ENCODE data around the gene DNAAF5. TPM values are rescaled to one million over a fixed set of nuclear protein-coding genes. Genes with fewer than 3 reads are reported as not detected.

The DNAAF5 gene
- total and polyA plus RNA-seq, 2 of the 4 experiments (the other 2 are of a cell fraction): 12.4 to 32.6 TPM

GRCh38 chr7:772392-772791 is 45.9 kb downstream of the DNAAF5 start:
- H3K36me3 ChIP-seq (ENCODE audit: control insufficient read depth, insufficient read depth, low read length): peaks cover 21% of the 10 kb centered on the region
- no peak overlapping the region for H2BK5ac ChIP-seq (ENCODE audit: low read depth, low read length, poor library complexity, severe bottlenecking)
- ATAC-seq (ENCODE audit: low read depth) (no peak), DNase-seq (no peak)
- H4K8ac ChIP-seq (ENCODE audit: low read depth in 2 of 2, low read length in 2 of 2): no peak overlapping the region
- peaks cover 0 to 4% of the 10 kb centered on the region in 2 experiments; a peak in 1 of 4 replicates for H3K79me1 ChIP-seq (ENCODE audit: low read depth in 1 of 2, low read length in 2 of 2)
- ChIA-PET POLR2A (ENCODE audit: unreplicated experiment) (interaction anchor here (0.6 kb wide), 1 partner anchor 467 kb away, joined by 12 read pairs; no protein-coding TSS in a partner anchor), CTCF (no interaction called here)
- no peak overlapping the region for H3K56ac ChIP-seq (ENCODE audit: extremely low read depth, insufficient read depth, low read length)
- H4K20me1 ChIP-seq (ENCODE audit: insufficient read depth, low read length): no peaks in the 10 kb centered on the region
- no peak overlapping the region for H3K4me3 ChIP-seq (ENCODE audit: insufficient read depth, low read depth, low read length)
- 91% methylated on average over 10 of the region's 13 CpGs; no CpG with 5 or more reads in 1 of the 2 experiments for WGBS, 2 experiments (ENCODE audit: extremely low coverage in 2 of 2, insufficient read length in 1 of 2)
- H3K27me3 ChIP-seq (ENCODE audit: control insufficient read depth, insufficient read depth, low read length): no peaks in the 10 kb centered on the region
- H2BK20ac ChIP-seq (ENCODE audit: low read depth, low read length): no peak overlapping the region
- no peak overlapping the region for H4K91ac ChIP-seq (ENCODE audit: insufficient read depth, low read depth, low read length)
- no peak overlapping the region for H3K23ac ChIP-seq (ENCODE audit: low read depth, low read length)
- H3K4ac ChIP-seq (ENCODE audit: low read depth, low read length): no peak overlapping the region
- H2AK5ac ChIP-seq (ENCODE audit: low read depth, low read length): no peak overlapping the region
- H3K9ac ChIP-seq (ENCODE audit: low read depth, low read length): no peak overlapping the region
- no peak overlapping the region for H3K27ac ChIP-seq (ENCODE audit: insufficient read depth, low read length)
- H3K18ac ChIP-seq (ENCODE audit: low read depth, low read length): no peak overlapping the region
- in situ Hi-C loops (cut with MboI; ENCODE audit: low sequenced_read_pairs): no loop called here
- no peak overlapping the region for H3K14ac ChIP-seq (replicated peaks; ENCODE audit: low read depth, low read length)
- no peak overlapping the region for H3K4me2 ChIP-seq (ENCODE audit: low read depth, low read length)
- H2AFZ ChIP-seq (replicated peaks; ENCODE audit: low read length, poor library complexity): no peak overlapping the region
- peaks cover 3% of the 10 kb centered on the region; the same call in 1 of the 2 replicates for H3K9me1 ChIP-seq (ENCODE audit: insufficient read depth, low read length)
- H2BK15ac ChIP-seq (ENCODE audit: low read depth, low read length): no peak overlapping the region
- BruUV-seq (replicated peaks): no TSS peak
- dilution Hi-C loops (cut with HindIII; ENCODE audit: low sequenced_read_pairs, unreplicated experiment): no loop called here
- no peak overlapping the region for H2BK120ac ChIP-seq (ENCODE audit: low read depth, low read length)
- H4K5ac ChIP-seq (ENCODE audit: low read depth, low read length): no peak overlapping the region
- TF ChIP-seq, protein P1, sequence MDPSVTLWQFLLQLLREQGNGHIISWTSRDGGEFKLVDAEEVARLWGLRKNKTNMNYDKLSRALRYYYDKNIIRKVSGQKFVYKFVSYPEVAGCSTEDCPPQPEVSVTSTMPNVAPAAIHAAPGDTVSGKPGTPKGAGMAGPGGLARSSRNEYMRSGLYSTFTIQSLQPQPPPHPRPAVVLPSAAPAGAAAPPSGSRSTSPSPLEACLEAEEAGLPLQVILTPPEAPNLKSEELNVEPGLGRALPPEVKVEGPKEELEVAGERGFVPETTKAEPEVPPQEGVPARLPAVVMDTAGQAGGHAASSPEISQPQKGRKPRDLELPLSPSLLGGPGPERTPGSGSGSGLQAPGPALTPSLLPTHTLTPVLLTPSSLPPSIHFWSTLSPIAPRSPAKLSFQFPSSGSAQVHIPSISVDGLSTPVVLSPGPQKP (IDR thresholded peaks at IDR 0.05; ENCODE audit: borderline replicate concordance, low read depth, low read length): no peak
- TF ChIP-seq MAZ (IDR thresholded peaks at IDR 0.05; ENCODE audit: borderline replicate concordance, low read depth, low read length) (no peak), RCOR1 (IDR thresholded peaks at IDR 0.05; ENCODE audit: insufficient replicate concordance, low read length) (no peak), POLR2A (IDR thresholded peaks at IDR 0.05; ENCODE audit: low read depth, low read length) (no peak), SMC3 (IDR thresholded peaks at IDR 0.05; ENCODE audit: low read depth, low read length) (no peak), BHLHE40 (IDR thresholded peaks at IDR 0.05; ENCODE audit: low read depth, low read length) (no peak), NFE2L2 (IDR thresholded peaks at IDR 0.05; ENCODE audit: low read depth, low read length) (no peak), RFX5 (IDR thresholded peaks at IDR 0.05; ENCODE audit: low read depth, low read length) (no peak), MXI1 (IDR thresholded peaks at IDR 0.05; ENCODE audit: borderline replicate concordance, low read depth, low read length) (no peak)
- TF ChIP-seq, protein P2, sequence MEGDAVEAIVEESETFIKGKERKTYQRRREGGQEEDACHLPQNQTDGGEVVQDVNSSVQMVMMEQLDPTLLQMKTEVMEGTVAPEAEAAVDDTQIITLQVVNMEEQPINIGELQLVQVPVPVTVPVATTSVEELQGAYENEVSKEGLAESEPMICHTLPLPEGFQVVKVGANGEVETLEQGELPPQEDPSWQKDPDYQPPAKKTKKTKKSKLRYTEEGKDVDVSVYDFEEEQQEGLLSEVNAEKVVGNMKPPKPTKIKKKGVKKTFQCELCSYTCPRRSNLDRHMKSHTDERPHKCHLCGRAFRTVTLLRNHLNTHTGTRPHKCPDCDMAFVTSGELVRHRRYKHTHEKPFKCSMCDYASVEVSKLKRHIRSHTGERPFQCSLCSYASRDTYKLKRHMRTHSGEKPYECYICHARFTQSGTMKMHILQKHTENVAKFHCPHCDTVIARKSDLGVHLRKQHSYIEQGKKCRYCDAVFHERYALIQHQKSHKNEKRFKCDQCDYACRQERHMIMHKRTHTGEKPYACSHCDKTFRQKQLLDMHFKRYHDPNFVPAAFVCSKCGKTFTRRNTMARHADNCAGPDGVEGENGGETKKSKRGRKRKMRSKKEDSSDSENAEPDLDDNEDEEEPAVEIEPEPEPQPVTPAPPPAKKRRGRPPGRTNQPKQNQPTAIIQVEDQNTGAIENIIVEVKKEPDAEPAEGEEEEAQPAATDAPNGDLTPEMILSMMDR (conservative IDR thresholded peaks at IDR 0.05; ENCODE audit: low read depth, low read length): no peak
- TF ChIP-seq, protein P3, sequence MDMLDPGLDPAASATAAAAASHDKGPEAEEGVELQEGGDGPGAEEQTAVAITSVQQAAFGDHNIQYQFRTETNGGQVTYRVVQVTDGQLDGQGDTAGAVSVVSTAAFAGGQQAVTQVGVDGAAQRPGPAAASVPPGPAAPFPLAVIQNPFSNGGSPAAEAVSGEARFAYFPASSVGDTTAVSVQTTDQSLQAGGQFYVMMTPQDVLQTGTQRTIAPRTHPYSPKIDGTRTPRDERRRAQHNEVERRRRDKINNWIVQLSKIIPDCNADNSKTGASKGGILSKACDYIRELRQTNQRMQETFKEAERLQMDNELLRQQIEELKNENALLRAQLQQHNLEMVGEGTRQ (IDR thresholded peaks at IDR 0.05; ENCODE audit: low read depth, low read length): no peak
- H3K9me3 ChIP-seq (ENCODE audit: control insufficient read depth, insufficient read depth, low read length): no peaks in the 10 kb centered on the region
- intact Hi-C loops (cut with micrococcal nuclease): no loop called here
- H3K4me1 ChIP-seq (ENCODE audit: control insufficient read depth, insufficient read depth, low read length): peaks cover 7% of the 10 kb centered on the region
- no peak overlapping the region for H2AK9ac ChIP-seq (replicated peaks; ENCODE audit: low read depth, low read length, poor library complexity)
